ENCODE data around the gene ERCC8. TPM values are rescaled to one million over a fixed set of nuclear protein-coding genes. Genes with fewer than 3 reads are reported as not detected.

Gene ERCC8
- total RNA-seq, 4 donors from 2014 or later = 1.0 to 39.8 (median 6.8) TPM

GRCh38 chr5:60827201-60827600 lies 117.7 kb downstream of the ERCC8 start:
- no peaks in the 10 kb centered on the region for H3K27me3 ChIP-seq
- H3K36me3 ChIP-seq = no peaks in the 10 kb centered on the region
- intact Hi-C loops (cut with DNase I; ENCODE audit: low total_unique reads) = no loop called here
- H3K4me3 ChIP-seq = no peak overlapping the region
- H3K27ac ChIP-seq = peak overlapping the region in 1 of 2 donors; percentile 10
- no peaks in the 10 kb centered on the region for H3K9me3 ChIP-seq
- DNase-seq = no peak
- no peaks in the 10 kb centered on the region for H3K4me1 ChIP-seq
- TF ChIP-seq POLR2A (IDR thresholded peaks at IDR 0.05) (no peak), CTCF (IDR thresholded peaks at IDR 0.05) (no peak)

- H3K27me3 ChIP-seq = no peaks in the 10 kb centered on the region
- no peaks in the 10 kb centered on the region for H3K4me1 ChIP-seq
- H3K4me3 ChIP-seq = no peak overlapping the region
- no peak for DNase-seq
- no peaks in the 10 kb centered on the region for H3K36me3 ChIP-seq
- intact Hi-C loops (cut with DNase I; ENCODE audit: low total_unique reads) = no loop called here
- H3K9me3 ChIP-seq = no peaks in the 10 kb centered on the region
- peak overlapping the region in 1 of 2 donors; percentile 33 for H3K27ac ChIP-seq
- TF ChIP-seq POLR2A (IDR thresholded peaks at IDR 0.05) (no peak), CTCF (IDR thresholded peaks at IDR 0.05) (no peak)
Measured at GRCh38 chr5:60826653-60827052, 118.2 kb downstream of the ERCC8 start.

Other genes with a start within 250 kb of the ERCC8 start
- 1 to 10 TPM in 1 of 4 donors, not detected in 3; 8.2 TPM for gene DEPDC1B, start 244.9 kb downstream of the ERCC8 start, total RNA-seq
- 1 to 10 TPM; 1.3 to 8.2 (median 2.9) TPM for gene ELOVL7, start 100.8 kb downstream of the ERCC8 start, total RNA-seq
- gene NDUFAF2, start 135 bp upstream of the ERCC8 start, total RNA-seq = 10 to 100 TPM; 14.1 to 78.9 (median 31.0) TPM
- gene SMIM15, start 217.4 kb upstream of the ERCC8 start, total RNA-seq = 10 to 100 TPM; 11.3 to 41.4 (median 24.3) TPM

Measured in uterus (tissue), 4 donors.